Measurements from ENCODE around the gene VCL.
"Not testable (repeated sequence)": the region's sequence is repeated elsewhere in the genome, so short reads cannot be mapped to it uniquely, and the experiment has no call there.

The VCL gene

DNA sequence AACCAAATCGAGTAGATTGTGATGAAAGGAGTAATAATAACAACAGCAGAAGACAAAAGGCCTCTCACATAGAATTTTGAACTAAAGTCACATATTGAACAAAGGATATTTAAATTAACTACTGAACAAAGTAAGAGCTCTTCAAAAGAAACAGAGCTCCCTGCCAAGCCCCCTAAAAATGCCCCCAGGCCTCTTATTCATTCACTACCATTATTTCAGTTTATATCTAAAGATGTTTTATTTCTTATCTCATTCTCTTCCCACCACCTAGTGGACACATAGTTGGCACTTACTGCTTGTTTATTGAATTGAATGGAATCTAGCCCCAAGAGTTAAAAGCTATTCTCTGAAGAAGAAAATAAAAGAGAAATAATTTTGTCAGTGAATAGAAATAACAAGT is 37.4 kb downstream of the VCL start:
- DNase-seq (ENCODE audit: extremely low read depth in 1 of 2, low read depth in 1 of 2), result no peak

DNA sequence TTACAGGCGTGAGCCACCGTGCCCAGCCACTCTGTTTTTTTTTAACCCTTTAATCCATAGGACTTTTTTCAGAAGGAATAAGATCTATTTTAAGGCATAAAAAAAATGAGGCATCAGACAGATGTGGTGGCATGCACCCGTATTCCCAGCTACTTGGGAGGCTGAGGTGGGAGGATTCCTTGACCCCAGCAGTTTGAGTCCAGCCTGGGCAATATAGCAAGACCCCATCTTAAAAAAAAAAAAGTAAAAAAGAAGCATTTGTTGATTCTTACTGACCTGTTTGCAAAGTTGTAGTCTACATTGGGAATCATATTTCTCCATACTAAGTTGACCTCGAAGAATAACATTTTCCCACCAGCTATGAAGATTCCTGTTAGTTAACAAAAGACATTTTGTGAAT is 38.6 kb downstream of the VCL start:
- DNase-seq (ENCODE audit: extremely low read depth in 1 of 2, low read depth in 1 of 2), result no peak

DNA sequence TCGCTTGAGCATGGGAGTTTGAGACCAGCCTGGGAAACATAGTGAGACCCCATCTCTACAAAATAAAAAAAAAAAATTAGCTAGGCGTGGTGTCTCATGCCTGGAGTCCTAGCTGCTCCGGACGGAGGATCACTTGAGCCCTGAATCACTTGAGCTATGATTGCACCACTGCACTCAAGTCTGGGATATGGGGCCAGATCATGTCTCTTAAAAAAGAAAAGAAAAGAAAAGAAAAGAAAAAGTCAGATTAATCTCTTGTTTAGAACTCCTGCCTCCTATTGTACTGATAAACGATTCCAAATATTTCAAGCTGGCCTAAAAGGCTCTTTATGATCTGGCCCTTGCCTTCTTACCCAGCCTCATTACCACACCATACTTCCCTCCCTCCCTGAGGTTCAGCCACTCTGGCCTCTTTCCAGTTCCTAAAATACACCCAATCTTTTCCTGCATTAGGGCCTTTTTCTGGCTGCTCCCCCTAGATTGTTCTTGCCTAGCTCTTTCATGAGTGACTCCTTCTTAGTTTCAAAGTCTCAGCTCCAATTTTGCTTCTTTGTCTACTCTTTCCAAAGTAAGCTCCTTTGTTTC is 41.7 kb downstream of the VCL start:
- DNase-seq (ENCODE audit: extremely low read depth in 1 of 2, low read depth in 1 of 2), result no peak

DNA sequence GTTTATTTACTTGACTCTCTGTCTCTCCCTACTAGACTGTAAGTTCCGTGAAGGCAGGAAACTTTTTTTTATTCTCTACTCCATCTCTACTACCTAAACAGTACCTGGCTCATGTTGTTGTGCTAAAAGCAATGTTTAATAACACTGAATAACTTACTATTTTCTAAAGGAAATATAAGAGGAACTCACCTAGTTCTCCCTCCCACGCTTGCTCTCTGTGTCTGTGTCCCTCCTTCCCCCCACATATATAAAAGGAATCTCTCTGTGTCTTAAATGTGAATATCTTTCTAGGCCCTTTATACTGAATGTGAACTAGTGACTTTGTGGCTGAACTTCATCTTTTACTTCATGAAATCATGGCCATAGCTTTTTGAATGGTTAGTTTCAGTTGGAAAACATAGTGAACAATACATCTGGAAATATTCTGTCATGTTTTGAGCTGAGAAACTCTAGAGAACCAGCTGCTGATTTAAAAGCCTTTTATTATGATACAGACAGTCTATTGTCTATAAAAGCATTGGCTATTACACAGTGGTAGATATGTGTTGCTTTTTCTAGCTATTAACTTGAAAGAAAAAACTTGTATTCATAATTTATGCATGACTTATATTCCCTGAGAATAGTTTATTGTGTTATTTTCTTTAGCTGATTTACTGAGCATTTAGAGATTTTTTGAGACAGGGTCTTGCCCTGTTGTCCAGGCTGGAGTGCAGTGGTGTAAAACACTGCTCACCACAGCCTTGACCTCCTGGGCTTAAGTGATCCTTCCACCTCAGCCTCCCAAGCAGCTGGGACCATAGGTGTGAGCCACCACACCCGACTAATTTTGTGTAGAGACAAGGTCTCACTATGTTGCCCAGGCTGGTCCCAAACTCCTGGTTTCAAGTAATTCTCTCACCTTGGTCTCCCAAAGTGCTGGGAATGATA is 42.5 kb downstream of the VCL start:
- no peak for DNase-seq (ENCODE audit: extremely low read depth in 1 of 2, low read depth in 1 of 2)

DNA sequence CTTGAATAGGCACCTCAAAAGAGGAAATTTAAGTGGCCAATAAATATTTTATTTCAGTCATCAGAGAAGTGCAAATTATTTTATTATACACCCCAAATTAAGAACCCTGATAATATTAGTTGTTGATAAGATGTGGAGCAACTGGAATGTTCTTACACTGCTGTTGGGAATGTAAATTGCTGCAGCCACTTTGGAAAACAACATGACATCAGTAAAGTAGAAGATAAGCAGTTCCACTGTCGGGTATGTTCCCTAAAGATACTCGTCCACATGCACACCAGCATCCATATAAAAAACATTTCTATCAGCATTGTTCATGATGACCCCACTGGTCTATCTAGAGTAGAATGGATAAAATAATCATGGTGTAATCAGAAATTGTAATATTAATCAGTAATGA is 46.5 kb downstream of the VCL start:
- no peak for DNase-seq (ENCODE audit: extremely low read depth in 1 of 2, low read depth in 1 of 2)

DNA sequence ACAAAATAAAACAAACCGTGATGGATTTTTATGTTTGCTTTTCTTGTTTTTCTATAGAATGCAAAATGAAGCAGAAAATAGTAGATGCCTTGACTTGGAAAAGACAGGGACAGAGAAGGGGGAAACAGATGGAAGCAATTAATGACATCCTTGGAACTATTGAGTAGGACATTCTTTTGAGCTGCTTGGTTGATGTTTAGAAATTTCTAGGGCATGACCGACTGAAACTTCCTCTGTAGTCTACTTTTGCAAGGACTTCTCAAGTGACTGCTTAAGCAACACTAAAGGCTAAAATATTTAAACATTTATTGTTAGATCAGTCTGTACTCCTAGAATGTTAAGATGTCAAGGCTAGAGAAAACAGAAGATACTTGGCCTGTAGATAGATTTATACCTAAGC is 49.4 kb downstream of the VCL start:
- no peak for DNase-seq (ENCODE audit: extremely low read depth in 1 of 2, low read depth in 1 of 2)

DNA sequence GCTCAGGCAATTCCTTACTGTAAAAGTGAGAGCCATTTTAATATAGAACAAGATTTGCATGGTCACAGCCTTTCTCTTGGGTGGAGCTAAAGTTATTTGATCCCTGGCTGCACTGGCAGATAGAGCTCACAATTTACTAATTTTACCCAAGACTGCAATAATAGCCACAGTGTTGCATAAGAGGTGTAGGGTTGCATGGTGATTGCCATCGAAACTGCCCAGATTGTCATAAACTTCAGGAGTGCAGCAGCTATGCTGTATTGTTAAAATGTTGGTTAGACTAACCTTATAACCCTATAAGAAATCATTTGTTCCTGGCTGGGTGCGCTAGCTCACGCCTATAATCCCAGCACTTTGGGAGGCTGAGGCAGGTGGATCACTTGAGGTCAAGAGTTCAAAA is 50.0 kb downstream of the VCL start:
- DNase-seq (ENCODE audit: extremely low read depth in 1 of 2, low read depth in 1 of 2), result no peak

DNA sequence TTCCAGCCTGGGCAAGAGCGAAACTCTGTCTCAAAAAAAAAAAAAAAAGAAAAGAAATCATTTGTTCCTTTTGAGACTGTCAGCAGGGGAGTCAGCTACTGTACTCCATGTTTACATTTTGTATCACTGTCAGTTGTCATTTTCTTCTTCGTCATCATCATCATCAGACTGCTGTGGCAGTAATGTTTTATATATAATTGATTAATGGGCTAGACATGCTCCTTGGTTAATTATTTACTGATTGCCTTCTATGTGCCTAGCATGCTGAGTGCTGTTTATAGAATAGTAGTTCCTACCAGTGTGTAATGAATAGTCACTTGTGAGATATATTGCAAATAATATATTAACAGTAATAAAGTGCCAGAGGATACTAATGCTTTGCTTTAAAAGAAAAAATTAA is 50.5 kb downstream of the VCL start:
- DNase-seq (ENCODE audit: extremely low read depth in 1 of 2, low read depth in 1 of 2), result no peak

DNA sequence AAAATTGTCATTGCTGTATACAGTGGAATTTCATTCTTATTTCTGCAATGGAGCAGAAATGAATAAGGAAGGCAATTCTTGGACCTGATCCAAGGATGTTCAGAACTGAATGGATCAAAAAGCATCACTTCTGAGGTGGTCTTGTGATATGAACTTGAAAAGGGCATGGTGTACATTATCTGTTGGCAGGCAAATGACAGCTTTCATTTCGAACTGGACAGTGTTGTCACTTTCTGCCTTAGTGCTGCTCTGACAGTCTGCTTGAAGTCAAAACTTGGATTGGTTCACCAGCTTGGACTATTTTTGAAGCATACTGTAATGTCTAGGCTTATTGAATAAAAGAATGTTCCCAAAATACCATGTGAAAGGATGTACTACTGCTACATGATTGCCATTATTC is 52.0 kb downstream of the VCL start:
- DNase-seq (ENCODE audit: extremely low read depth in 1 of 2, low read depth in 1 of 2), result no peak

DNA sequence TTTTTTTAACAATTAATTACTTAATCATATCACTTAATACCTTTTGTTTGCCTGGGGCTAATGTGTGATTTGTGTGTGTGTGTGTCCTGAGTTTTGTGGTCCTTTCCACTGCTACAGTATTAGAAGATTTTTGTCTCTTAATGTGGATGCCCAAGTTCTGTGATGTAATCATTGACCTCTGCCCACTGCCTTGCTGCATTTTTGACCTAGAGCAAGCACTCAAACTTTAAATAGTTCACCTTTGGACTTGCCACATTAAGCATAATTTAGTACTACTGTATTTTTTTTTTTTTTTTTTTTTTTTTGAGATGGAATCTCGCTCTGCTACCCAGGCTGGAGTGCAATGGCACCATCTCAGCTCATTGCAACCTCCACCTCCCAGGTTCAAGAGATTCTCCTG is 52.7 kb downstream of the VCL start:
- DNase-seq (ENCODE audit: extremely low read depth in 1 of 2, low read depth in 1 of 2), result no peak

DNA sequence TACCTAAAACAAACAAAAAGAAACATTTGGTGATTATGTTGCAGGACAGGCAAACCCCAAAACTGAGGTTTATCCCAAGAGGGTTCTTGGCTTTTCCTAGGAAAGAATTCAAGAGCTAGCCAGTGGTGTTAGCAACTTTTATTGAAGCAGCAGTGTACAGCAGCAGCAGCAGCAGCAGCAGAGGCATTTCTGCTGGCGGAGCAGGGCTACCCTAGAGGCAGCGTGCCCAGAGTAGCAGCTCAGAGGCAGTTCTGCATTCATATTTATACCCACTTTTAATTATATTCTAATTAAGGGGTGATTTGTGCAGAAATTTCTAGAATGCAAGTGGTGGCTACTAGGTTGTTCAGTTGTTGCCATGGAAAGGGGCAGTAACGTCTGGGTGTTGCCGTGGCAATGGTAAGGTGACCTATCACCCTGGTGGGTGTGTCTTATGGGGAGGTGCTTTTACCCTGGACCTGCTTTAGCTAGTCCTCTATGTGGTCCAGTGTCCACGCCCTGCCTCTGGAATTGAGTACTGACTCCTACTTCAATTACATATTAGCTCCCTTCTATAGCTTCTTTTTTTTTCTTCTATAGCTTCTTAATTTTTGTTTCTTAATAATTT is 53.9 kb downstream of the VCL start:
- DNase-seq (ENCODE audit: extremely low read depth in 1 of 2, low read depth in 1 of 2), result no peak

DNA sequence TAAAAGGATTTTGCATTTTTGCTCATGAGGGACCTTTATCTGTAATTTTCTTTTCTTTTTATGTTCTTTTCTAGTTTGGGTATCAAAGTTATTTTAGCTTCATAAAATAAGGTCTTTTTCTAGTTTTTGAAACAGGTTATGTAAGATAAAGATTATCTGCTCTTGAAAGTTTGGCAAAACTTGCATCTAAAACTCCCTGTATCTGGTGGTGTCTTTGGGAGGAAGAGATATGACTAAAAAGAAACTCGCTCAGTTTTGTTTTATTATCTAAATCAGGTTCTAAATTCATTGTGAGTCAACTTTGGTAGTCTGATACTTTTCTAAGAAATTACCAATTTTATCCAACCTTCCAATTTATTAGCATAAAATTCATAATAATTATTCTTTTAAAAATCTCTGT is 55.1 kb downstream of the VCL start:
- no peak for DNase-seq (ENCODE audit: extremely low read depth in 1 of 2, low read depth in 1 of 2)

DNA sequence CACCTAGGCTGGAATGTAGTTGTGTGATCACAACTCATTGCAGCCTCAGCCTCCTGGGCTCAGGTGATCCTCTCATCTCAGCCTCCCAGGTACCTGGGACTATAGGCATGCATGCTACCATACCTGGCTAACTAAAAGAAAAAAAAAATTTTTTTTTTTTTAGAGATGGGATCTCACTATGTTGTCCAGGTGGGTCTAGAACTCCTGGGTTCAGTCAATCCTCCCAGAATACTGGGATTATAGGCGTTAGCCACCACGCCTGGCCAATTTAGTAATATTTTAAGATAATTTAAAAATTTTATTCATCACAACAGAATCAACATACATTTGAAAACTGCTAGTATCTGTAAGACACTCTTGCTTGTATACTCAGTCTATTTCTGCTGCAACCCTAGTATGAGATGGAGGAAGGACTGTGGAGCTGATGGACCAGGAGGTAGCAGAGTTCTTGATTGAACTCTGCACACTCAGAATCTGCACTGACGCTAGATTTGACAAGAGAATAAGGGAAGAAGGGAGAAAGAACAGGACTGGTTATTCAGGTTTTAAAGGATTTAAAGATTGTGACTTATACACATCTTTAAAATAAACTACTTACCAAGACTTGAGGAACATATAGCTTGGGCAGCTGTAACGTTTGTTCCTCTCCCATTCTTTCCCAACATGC is 57.6 kb downstream of the VCL start:
- DNase-seq (ENCODE audit: extremely low read depth in 1 of 2, low read depth in 1 of 2), result no peak

DNA sequence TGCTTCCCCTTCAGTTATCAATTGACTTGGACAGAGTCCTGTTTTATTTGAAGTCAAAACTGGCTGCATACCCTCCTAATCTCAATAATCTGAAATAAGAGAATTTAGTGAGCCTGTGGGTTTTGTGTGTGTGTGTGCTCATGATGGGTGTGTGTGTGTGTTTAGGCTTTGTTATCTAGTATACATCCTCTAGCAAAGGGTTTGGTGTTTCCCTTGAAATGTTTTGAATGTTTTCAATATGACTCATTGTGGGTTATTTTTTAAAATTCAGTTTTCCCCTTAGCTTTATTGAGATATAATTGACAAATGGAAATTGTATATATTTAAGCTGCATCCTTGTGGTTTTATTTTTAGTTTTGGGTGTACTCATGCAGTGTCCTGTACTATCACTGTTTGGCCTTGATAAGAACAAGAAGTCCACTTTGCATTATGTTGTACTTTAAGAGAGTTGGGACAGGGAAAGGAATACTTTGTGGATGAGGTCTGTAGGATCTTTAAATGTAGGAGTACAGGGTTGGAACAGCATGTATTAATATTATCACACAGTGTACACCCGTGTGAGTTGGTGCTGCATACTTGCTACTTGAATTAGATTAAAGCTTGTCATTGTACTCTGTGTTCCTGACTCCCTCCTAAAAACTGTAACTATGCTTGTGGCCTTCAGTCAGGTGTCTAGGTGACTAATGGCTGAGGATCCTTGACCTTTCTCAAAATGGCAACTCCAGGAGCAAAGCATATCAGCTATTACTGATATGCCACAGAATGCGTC is 58.3 kb downstream of the VCL start:
- no peak for DNase-seq (ENCODE audit: extremely low read depth in 1 of 2, low read depth in 1 of 2)

DNA sequence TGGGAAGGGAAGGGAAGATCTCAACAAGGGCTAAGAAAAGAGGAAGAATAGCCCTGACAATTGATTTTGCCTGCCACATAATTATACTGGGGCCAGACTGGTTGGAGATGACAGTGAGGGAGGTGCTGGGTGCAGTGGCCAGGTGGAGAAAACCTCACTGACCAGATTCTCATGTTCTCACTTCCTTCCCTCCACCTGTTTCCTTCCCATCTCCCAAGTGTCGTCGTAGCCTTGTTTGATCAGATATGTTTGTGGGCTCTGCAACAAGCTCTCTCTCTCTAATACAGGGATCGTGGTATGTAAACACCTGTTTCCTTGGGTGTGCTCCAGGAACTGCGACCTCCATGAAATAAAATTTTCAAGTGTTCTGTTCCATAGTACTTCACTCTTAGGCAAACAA is 60.2 kb downstream of the VCL start:
- no peak for DNase-seq (ENCODE audit: extremely low read depth in 1 of 2, low read depth in 1 of 2)

DNA sequence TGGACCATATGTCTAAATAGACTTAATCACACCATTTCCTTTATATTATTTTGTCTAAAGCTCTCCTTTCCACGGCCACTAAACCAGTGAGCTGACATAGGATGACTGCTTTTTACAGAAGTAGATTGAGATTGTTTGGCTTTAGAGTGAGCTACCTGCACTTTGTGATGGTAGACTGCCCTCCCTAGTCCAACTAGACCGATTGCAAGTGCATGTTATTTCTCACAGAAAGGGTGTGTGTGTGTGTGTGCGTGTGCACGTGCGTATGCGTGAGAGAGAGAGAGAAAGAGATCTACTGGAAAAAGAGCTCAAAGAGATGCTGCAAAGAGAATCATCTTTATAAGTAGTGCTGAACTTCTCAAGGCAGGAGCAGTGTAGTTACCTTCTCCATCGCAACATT is 60.7 kb downstream of the VCL start:
- no peak for DNase-seq (ENCODE audit: extremely low read depth in 1 of 2, low read depth in 1 of 2)

DNA sequence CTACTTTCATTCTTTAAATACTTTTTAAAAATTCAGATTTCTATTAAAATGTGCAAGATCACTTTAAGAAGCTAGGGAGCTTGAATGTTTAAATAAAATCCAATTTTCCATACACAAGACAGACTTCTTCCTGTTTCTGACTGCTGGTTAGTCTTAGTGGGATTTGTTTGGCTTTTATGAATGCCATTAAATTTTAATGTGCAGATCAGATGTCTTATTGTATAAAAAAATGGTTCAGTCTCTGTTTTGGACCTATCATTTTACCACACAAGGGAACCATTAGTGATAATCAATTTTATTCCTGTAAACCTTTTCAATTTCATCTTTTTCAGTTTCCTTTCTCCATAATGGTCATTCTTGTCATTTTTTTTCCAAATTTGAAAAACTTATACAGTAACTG is 63.2 kb downstream of the VCL start:
- no peak for DNase-seq (ENCODE audit: extremely low read depth in 1 of 2, low read depth in 1 of 2)

DNA sequence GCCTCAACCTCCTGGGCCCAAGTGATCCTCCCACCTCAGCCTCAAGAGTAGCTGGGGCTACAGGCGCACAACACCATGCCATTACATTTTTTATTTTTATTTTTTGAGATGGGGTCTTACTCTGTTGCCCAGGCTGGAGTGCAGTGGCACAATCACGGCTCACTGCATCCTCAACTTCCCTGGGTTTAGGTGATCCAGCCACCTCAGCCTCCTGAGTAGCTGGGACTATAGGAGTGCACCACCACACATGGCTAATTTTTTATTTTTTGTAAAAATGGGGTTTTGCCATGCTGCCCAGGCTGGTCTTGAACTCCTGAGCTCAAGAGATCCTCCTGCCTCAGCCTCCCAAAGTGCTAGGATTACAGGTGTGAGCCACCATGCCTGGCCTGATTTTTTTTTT is 64.1 kb downstream of the VCL start:
- DNase-seq (ENCODE audit: extremely low read depth in 1 of 2, low read depth in 1 of 2), result not testable (repeated sequence)

DNA sequence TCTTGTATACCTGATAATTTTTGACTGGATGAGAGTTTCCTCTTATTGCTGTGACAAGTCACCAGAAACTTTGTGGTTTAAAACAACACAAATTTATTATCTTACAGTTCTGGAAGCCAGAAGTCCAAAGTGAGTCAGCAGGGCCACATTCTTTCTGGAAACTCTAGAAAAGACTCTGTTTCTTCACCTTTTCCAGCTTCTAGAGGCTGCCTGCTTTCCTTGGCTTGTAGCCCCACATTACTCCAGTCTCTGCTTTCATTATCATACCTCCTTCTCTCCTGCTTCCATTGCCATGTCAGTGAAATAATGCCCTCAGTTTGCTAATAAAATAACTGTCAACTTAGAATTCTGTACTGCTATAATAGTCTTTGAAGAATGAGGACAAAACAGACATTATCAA is 65.3 kb downstream of the VCL start:
- no peak for DNase-seq (ENCODE audit: extremely low read depth in 1 of 2, low read depth in 1 of 2)

DNA sequence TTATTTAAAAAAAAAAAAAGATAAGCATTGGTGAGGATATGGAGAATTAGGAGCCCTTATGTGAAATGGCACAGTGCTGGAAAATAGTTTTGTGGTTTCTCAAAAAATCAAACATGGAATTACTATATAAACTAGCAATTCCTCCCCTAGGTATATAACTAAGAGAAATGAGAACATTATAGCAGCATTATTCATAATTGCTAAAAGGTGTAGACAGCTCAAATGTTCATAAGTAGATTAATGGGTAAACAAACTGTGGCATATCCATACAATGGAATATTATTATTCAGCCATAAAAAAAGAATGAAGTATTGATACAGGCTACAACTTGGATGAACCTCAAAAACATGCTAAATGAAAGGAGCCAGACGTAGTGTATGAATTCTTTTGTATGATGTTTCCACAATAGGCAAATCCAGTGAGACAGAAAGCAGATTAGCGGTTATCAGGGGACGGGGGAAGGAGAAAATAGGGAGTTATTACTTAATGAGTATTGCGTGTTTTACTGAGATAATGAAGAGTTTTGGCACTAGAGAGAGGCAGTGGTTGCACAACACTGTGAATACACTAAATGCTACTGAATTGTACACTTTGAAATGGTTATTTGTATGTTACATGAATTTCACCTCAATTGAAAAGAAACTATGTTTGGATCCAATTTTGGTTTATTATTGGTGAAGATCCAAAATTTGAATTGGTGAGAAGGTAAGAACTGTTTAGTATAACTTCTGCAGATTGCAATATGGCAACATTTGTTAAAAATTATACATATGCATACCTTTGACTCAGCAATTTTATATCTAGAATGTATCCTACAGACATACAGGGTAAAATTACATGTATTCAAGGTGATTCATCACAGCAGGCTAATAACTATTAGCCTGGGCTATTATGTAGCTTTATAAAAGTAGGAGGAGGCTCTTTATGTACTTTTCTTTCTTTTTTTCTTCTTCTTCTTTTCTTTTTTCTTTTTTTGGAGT is 69.7 kb downstream of the VCL start:
- no peak for DNase-seq (ENCODE audit: extremely low read depth in 1 of 2, low read depth in 1 of 2)
